GOT3 (cell line): ENCODE data around the gene FIGN.

ENCODE experiments used
- DNase-seq: peaks from one replicate; lab custom pipeline; 2025; ENCODE audit warnings: mixed read lengths; lab: John Stamatoyannopoulos, UW

The FIGN gene

DNA sequence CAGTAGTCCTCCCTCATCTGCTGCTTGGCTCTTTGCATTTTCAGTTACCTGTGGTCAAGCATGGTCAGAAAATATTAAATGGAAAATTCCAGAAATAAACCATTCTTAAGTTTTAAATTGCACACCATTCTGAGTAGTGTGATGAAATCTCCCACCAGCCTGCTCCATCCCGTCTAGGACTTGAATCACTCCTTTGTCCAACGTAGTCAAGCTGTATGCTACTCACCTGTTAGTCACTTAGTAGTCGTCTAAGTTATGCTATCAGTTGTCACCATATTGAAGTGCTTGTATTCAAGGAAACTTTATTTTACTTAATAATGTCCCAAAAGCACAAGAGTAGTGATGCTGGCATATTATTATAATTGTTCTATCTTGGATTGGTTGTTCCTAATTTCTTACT is 172.5 kb downstream of the FIGN start:
- no peak for DNase-seq

DNA sequence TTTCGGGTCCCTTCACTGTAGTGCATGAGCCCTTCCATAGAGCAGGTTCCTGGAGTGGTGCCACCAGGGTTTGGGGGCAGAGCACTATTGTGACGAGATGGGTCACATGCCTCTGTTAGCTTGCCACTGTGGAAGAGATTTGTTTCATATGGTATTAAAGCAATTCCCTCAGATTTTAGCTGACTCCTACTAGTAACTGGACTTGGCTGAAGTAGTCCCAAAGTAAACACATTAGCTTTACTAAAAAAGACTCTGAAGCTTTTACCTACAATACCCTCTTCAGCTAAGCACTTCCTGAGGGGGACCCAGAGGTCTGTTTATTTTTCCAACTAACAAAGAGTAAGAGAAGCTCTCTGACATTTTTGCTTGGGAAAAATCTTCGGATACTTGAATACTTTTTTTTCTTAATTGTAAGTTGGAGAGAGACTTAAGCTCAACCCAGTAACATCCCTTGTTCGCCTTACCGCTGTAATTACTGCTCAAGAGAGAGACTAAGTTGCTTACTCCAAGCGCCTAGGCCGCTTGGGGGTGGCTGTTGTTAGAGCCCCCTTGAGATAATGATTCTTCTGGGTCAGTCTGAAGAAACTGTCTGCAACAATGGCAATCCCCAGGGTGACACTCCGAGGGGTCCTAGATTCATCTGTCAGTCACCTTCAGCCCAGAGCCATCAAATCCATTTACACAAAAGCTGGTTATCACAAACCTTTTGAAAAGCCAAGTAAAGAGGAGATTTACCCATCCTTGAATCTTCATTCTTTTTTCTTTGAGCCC is 177.4 kb downstream of the FIGN start:
- no peak for DNase-seq

DNA sequence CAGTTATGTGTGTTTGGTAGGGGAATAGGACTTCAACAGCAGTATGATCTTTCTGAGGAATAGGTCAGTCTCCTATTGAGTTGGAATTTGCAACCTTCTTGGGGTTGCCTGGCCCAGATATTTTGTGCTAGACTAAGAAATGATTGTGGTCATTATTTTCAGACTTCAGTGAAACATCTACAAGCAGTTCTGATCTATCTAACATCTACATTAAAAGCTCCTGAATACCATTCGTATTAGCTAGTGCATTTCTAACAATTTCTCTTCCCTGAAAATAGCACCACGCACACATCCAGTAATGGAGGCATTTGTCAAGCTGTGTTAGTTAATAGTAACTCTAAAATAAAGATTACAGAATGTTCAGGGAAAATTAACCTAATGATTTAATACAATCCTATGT is 179.3 kb downstream of the FIGN start:
- DNase-seq, result no peak

DNA sequence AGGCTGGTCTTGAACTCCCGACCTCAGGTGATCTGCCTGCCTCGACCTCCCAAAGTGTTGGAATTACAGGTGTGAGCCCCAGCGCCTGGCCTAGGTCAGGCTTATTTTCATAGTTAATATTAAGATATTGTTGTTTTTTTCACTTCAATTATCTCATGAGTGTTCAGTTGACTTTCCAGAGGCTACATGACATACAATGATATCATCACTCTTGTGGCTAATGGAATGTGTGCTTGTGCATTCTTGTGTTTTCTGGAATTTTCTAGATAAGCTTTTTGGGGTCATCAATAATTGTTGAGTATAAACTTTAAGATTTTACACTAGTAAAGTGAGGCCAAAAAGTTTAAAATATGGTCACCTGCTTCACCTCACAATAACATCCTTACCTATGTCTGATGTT is 180.9 kb downstream of the FIGN start:
- DNase-seq, result no peak

DNA sequence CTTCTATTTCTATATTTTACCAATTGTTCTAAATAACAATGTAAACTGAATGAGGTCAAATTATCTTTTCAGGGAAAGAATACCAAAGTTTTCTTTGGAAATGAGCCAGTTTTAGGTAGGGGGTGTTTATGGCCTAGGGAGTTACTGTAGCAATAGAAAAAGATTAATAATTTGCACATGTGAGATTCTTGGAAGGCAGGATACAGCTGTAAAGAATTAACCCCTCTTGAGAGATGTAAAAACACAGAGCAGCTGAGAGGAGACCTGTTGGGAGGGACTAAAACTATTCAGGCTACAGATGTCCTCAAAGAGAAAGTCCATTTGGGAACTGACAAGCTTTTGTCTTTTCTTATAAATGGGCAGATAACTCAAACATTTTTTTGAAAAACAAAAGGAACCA is 182.2 kb downstream of the FIGN start:
- DNase-seq, result no peak

DNA sequence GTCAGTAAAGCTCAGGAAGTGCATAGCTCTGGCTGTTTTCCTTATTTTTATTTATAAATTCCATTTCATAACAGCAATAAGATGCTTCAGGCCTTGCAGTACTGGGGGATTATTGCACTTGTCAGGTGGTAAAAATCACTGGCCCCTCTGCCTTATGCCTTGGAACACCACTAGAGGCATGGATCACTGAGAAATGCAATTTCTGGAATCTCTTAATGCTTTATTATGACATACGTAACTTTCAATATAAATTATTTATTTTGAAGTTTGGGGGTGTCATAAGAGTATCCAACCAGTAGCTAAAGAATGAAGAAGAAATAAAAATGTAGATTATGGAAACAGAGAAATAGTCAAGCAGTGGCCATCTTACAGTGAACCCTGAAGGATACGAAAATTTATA is 183.1 kb downstream of the FIGN start:
- no peak for DNase-seq

DNA sequence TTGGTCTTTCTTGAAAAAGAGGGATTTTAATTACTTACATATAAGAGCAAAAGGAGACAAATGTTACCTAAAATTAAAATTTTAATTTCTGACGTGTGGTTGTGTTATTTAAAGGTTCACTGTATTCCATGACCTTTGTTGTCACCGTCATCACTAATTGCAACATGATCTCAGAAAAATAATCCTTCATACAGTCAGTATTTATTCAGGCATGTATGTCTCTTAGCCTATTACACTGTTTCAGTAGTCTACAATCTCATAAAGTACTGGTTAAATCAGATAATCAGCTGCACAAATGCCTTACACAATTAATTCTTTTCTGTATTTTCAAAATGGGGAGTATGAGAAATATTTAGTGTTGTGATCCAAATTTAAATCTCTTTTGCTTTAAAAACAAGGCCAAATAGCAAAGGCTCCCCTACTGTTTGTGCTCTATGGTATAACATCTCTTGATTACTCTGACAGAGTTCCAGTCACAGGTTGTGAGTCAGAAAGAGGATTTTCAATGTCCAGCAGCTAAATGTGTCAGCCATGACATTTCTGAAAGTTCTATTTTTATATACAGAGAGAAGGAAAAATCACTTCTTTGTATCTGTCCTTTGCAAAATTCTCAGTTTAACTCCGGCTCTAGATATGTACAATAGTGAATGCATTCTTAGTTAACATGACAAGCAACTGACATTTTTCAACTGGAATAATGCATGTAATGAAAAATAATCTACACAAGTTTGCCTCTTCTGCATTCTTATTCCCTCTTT is 184.0 kb downstream of the FIGN start:
- no peak for DNase-seq

DNA sequence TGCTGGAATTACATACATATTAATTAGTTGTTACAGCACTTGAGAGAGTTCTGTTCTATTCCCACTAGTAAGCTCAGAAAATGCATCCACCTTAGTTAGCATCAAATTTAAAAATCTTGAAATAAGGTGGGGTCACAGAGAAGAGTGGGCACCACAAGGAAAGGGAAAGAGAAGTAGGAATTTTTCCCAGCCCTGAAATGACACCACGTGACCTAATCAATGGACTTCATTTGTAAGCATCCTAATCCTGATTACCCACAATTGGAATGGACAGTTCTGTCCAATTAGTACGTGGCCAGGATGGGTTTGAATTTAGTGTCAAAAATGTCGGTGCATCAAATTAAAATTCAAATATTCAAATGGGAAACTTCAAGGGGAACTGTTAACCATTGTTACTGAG is 186.8 kb downstream of the FIGN start:
- DNase-seq, result no peak
